NCI-H2196 treated with DMSO at 0.1 percent for 48 hours (cell line): ENCODE data around the gene MATN1.
"Not testable (repeated sequence)": the region's sequence is repeated elsewhere in the genome, so short reads cannot be mapped to it uniquely, and the experiment has no call there.

Experiments
- DNase-seq: peaks from one replicate; lab custom pipeline; 2025; ENCODE audit not compliant: unreplicated experiment; lab: John Stamatoyannopoulos, UW

The MATN1 gene, protein sequence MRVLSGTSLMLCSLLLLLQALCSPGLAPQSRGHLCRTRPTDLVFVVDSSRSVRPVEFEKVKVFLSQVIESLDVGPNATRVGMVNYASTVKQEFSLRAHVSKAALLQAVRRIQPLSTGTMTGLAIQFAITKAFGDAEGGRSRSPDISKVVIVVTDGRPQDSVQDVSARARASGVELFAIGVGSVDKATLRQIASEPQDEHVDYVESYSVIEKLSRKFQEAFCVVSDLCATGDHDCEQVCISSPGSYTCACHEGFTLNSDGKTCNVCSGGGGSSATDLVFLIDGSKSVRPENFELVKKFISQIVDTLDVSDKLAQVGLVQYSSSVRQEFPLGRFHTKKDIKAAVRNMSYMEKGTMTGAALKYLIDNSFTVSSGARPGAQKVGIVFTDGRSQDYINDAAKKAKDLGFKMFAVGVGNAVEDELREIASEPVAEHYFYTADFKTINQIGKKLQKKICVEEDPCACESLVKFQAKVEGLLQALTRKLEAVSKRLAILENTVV

DNA sequence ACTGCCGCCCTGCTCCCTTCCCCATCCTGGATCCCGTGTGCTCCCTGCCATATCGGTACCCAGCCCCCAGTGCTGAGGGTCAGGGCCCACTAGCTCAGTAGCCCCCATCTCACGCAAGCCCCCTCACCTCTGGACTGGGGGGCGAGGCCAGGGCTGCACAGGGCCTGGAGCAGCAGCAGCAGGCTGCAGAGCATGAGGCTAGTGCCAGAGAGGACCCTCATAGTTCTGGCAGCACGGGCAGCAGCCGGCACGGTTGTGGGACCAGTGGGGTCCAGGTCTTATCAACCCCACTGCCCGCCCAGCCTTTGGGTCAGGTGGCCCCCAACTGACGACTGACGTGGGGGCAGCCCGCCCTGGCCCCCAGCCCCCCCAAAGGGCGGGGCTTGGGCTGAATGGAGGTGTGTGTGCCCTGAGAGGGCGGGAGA is at the start of gene MATN1:
TSS of gene MATN1 (minus strand) at position 255 of the 425 bp plus-strand sequence. CDS start at position 221, 34 bp downstream.
- DNase-seq = no peak

DNA sequence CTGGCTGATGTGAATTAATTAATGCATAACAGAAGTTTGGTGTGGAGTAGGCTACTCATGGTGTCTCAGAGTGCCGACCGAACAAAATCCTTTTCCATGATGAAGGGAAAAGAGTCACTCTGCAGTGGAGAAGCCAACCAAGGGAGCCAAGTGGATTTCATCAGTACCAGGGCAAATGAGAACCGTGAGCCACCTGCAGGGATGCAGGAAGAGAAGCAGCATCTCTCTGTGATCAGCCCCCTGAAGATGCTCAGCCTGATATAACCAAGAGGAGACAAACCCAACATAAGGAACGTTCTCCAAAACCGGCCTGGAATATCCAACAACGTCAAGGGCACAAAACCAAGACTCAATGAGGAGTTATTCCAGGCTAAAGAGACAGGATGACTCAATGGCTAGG is 47.6 kb upstream of the MATN1 start:
- no peak for DNase-seq

DNA sequence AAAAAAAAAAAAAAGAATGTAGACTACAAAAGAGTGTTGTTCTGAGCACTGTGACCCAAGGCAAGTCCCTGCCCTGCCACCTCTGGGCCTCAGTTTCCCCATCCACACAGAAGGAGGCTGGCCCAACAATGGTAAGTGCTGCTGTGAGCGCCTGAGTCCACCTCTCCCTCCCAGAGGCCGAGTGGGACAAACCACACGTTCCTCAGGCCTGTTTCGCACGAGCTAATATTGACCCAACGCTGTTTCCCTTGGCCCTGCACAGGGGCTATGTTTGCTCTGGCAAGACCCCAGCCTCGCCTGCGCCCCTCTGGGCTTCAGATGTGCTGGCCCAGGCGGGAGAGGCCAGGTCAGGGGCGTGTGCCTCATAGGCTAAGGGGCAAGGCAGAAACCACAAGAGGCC is 46.8 kb upstream of the MATN1 start:
- no peak for DNase-seq

DNA sequence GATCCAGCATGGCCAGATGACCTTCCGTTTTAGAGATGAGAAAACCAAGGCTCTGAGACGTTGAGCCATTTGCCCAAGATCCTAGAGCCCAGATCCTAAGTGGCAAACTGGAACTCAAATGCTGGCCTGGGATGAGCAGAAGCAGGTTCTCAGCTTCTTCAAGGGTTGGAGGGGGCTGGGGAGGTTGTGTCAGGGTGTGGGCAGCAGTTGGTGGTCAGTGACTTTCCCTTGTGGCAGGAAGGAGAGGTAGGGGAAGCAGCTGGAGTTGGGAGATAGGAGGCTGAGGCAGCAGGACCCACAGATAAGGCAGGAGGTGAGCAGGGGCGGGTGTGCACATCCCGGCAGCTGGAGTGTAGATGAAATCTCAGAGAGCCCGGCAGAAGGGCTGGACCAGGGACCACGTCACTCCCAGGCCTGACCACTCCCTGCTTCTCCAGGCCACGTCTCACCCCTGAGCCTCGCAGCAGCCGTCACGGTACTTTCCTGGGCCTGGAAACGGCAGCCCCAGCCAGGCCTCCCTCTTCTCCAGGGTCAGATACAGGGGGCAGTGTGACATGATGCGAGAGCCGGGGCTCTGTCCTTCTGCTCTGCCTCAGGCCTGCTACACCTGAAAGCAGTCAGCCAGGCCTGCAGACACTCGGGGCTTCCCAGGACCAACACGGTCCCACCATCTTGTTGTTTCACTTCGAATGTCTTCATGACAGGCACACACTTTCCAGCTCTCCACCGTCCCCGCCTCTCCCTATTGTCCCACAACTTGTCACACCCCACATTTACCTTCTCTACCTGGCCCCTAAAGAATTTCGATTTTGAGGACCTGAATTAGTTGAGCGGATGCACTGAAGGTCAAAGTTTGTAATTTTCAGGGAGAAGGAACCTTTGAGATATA is 45.7 kb upstream of the MATN1 start:
- DNase-seq = no peak

DNA sequence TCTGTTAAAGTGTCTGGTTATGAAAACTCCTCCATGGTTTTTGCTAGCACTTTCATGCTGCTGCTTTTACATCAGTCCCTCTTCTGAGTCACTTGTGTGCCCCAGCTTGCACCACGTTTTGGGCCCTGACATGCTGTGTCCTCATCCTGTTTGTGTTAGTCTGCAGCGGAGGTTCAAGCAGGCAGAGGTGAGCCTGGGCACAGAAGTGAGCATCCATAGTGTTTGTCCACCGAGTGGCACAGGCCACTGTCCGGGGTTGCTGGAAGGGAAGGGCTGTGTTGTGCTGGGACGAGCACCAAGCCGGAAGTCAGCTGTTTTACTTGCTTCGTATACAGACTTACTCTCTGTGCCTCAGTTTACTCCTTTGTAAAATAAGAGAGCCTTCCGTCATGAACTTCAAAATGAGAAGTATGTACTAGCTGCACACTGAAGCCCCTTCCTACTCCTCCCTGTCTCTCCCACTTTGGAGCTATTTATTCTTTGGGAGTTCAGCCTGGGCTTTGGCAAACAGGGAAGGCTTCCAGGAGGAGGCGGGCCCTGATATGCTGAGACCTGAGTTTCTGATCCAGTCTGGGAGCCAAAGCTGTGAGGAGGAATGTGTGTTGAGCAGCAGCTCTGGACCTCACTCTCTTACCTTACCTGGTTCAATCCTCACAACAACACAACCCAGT is 44.9 kb upstream of the MATN1 start:
- DNase-seq = no peak

DNA sequence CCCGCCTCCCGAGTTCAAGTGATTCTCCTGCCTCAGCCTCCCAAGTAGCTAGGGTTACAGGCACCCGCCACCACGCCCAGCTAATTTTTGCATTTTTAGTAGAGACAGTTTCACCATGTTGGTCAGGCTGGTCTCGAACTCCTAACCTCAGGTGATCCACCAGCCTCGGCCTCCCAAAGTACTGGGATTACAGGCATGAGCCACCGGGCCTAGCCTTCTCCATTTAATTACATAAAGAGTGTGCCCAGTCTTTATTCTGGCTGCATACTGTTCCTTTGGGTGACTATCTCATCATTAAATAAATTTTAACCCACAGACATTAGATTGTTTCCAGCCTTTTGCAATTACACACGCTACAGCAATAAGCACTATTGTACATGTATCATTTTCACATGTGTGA is 43.6 kb upstream of the MATN1 start:
- not testable (repeated sequence) for DNase-seq

DNA sequence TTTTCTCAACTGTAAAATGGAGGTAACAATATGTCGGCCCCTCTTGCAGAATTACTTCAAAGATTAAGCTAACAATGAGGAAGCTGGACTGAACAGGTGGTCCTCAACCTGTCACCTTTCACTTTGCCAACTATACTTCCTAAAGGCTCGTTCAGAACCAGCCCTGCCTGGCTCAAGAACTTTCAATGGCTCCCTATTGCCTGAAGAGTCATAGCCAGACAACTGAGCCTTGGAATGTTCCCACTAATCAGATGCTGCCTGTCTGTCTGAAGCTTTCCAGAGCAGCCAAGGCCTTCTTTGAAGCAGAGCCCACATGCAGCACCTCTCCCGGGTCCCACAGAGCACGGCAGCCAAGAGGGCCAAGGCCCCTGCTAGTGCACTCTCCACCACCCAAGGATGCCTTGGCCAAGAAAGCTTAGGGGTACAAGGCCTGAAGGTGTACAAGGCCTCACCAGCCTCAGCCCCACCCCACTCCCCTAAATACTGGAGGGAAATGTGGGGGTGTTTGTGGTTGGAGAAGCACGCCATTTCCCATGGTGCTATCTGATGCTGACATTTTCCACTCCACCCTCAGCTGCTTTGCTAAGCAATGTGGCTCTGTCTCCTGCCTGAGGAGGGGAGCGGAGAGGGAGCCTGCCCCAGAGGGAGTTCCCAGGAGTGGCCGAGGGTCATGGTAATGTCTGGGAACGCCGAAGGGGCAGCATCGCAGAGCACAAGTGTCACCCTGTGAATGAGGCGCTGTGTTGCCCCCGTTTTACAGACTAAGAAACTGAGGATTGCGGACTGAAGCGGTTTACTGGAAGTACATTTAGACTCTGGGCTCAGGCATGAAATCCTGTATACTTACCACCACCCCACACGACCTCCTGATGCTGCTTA is 42.4 kb upstream of the MATN1 start:
- no peak for DNase-seq

DNA sequence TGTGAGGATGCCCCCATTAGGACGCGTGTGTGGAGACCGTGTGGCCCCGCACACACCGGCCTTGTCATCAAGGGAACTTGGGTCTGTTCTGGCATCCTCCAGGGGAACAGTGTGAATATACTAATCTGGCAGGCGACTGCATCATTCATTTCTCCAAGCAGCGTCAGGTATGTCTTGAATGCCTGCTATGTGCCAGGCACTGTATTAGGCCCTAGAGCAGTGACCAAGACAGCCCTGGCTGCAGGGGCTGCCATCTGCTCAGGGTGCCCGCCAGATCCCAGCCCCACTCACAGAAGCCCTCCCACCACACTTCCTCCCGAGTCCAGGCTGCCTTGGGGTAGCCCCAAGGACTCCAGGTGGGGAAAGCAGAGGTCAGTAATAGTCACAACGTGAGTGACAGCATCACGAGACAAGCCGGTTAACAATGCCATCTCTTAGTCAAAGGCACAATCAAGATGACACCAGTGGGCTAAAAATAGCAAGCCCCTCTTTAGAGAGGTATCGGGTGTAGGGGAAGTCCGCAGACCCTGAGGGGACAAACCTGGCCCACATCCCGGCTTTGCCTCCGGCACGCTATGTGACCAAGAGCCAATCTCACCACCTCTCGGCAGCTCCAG is 41.7 kb upstream of the MATN1 start:
- no peak for DNase-seq

DNA sequence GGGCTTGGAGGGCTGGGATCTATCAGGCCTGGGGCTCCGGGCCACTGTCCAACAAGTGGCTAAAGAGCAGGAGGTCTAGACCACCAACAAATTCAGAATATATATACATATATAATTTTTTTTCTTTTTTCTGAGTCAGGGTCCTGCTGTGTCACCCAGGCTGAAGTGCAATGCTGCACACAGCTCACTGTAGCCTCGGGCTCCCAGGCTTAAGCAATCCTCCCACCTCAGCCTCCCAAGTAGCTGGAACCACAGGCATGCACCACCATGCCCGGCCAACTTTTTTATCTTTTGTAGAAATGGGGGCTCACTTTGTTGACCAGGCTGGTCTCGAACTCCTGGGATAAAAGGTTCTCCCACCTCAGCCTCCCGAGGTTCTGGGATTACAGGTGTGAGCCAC is 41.0 kb upstream of the MATN1 start:
- no peak for DNase-seq

DNA sequence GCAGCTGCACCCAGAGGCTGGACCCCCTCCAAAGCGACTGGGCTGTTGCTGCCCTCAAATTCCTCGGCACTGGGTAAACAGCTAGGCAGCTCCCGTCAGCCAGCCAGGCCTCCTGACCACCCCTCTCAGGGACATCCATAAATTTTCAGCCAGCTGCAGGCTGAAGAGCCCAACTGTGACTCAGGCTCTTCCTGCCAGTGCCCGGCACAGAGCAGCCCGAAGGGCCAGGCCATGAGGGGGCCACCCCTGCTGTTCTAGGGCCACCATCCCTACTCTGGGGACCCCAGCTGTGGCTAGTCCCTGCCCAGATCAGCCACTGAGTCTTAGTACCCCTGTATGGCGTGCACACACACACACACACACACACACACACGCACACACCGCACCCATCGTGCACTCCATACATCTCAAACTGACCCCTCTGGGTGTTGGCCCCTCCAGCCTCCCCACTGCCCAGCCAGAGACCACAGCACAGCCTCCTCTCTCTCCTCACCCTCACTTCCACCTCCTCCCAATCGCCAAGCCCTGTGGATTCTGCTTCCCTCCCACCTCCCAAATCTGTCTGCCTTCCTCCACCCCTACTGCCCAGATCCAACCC is 40.4 kb upstream of the MATN1 start:
- DNase-seq = no peak

DNA sequence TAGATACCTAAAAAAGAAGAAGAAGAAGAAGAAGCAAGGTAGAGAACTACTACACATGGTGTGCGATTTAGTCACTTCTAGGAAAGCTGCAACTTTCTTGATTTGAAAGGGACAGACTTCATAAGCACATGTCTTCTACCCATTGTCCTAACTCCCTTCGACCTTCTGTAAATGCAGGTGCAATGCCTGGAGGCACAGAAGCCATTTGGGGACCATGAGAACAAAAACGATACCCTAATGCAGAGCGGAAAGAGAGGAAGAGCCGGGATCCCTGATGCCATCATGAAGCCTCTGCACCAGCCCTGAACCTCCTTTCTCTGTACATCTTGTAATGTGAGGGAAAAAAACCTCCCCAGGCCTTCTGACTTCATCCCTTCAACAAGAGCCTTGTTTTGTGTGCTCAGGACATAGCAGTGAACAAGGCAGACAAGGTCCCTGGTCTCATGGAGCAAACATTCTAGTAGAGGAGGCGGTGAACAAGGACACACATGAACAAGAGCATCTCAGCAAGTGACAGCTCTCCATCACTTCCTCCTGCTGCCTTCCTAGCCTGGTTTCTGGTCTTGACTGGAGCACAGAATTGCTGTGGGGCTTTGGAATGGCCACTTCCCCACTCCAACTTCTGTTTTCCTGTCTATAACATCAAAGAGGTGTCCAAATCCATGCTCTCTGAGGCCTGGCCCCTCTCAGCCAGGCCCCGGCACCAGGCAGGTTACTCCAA is 39.7 kb upstream of the MATN1 start:
- no peak for DNase-seq

DNA sequence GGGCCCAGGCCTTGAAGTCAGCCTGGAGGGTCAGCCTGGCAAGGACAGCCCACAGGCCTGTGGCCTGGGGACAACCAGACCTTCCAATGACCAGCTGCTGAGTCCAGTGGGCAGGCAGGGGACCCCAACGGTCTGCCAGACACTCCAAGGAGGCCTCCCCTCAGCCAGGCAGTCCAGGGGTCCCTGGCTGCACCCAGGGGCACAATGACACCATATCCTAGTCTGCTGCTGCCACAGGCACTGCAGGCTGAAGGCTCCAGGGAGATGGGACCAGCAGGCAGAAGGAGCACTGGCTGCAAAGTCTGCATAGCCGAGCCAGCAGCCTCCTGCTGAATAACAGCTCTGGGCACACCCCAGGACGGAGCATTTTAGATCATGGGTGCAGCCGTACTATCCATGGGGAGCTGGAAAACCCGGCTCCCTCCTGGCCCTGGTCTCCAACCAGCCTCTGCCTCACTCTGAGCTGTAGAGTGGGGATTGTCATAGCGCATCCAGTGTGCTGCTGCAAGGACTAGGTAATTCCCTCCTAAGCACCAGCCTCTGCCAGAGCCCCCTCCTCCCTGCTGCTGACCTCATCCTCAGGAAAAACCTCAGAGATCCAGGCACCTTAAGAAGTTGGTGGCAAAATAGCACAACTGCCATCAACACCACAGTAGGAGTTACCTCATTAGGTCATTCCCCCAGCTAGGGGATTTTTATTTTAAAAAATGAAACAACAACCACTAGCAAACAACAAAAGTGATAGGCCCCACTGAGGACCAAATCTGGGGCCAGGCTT is 39.0 kb upstream of the MATN1 start:
- no peak for DNase-seq

DNA sequence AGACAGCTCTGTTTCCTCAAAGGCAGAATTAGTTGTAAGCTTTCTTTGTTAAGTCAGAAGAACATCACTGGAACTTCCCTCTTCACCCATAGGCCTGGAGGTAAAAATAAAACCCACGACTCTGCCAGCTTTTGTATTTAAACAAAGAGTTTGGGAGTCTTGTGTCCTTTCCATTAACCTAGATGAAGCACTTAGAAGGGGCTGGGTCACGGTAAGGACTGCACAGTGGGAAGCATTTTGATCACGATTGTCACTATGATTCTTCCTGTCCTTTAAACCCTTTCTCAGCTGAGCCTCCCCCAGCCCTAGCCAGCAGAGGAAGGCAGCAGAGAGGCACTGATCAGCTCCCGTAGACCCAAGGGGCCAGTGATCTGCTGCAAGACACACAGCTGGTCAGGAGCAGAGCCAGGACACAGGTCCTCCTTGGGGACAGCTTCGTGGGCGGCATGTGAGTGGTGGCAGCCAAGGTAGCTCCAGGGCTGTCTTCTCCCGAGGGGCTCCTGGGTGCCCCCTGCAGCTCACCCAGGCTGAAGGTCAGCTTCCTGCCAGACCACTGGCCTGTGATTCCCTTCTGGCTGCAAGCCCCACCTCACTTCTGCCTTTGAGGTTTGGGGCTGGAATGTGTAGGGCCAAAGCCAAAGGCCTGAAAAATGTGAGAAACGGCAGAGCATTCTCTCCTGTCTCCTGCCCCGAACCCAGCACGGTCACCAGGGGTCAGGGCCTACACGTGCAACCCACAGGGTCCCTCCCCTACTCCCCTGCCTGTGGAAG is 38.2 kb upstream of the MATN1 start:
- DNase-seq = no peak

DNA sequence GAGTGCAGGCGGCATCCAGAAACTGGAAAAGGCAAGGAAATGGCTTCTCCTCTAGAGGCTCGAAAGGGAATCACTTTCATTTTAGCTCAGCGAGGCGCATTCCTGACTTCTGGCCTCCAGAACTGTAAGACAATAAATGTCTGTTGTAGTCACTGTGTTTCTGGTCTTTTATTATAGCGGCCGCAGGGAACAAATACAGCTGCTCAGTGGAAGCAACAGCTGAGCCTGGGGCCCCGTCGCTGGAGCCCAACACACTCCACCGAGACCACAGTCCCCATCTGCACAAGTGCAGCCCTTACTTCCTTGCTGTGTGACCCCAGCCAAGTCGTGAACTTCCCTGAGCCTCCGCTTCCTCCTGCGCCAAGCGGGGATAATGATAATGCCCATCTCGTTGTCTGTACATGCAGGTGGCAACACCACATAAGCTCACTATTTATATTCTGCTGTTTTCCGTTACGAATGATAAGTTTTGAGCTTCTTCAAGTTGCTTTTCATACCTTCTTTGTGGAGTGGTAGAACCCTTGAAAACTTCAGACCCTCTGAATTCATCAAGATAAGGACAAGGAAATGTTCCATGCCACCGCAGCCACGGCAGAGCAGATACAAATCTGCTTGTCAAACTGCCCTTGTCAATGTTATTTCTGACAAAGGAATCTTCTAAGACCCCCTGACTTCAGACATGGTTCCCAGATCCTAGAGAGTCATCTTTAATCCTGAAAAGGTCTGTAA is 37.4 kb upstream of the MATN1 start:
- DNase-seq = no peak

DNA sequence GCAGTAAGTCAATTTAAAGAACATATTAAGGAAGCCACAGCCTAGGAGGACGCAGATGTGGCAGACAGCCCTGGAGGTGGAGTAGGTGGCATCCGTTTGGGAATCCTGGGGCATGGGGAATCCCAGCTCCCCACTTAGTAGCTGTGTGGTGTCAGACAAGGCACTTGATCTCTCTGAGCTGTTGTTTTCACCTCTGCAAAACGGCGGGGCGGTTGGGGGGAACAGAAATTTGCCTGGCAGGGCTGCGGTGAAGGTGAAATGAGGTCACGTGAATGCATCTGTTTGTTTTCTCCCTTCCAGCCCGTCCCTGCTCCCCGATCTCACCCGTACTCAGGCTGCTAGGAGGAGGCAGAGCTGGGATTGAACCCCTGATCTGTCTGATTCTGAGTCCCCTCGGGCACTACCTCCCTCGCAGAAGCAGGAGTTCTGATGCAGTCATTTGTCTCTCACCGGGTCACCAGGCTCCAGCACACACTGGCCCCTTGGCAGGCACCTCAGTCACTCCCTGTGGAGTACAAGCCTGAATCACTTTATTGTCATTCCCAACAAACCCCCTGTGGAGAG is 36.4 kb upstream of the MATN1 start:
- DNase-seq = no peak

DNA sequence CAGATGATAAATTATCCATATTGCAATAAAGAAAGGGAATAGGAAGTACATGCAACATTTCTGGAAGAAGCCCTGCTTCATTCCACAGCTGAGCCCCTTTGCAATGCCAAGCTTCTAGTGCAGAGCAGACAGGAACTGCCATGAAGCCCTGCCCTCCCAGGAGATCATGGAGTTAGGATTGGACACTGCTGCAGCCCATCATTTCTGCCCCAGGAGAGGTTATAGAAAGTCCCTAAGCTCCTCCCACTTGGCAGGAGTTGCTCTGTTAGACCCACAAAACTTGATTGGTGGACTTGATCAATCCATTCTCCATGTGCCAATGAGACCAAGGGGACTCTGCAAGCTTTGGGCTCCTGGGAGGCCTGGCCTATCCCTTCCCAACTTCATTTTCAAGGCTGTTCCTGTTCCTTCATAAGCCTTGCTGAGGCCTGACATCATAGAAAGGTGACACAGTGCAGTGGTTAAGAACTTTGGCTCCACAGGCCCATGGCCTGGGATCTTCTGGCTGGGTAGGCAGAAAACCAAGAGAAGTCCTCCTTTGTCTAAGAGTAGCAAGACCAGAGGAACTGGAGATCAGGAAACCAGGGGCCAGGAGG is 35.5 kb upstream of the MATN1 start:
- DNase-seq = no peak
